Left lung (tissue), 10 donors: ENCODE data around the gene FANCB. TPM values are rescaled to one million over a fixed set of nuclear protein-coding genes. Genes with fewer than 3 reads are reported as not detected.

Source experiments
- ATAC-seq: fragments of 200-7000 bp; cut with Tn5 transposase; one replicate; pipeline ENCODE4 v1.9.1; 2020; ENCODE audit warnings: moderate library complexity
- DNase-seq, 4 donors: peaks; one replicate each; pipeline ENCODE4 v3.0.0-alpha.2; 2013 to 2020
- H3K27ac ChIP-seq, 2 donors: fragments of 200-600 bp; sonication (generic) in 1 of 2; one replicate each; pipeline versions ENCODE4 v1.5.0 to v1.8.0; 2020 to 2021
- H3K27me3 ChIP-seq, 2 donors: fragments of 200-600 bp; sonication (generic) in 1 of 2; one replicate each; pipeline versions ENCODE4 v1.5.0 to v1.8.0; 2020 to 2021
- H3K36me3 ChIP-seq, 2 donors: fragments of 200-600 bp; sonication (generic) in 1 of 2; one replicate each; pipeline versions ENCODE4 v1.5.0 to v1.8.0; 2020 to 2021
- H3K4me1 ChIP-seq, 2 donors: fragments of 200-600 bp; one replicate each; pipeline ENCODE4 v1.8.0; 2021
- H3K4me3 ChIP-seq, 2 donors: fragments of 200-600 bp; sonication (generic) in 1 of 2; one replicate each; pipeline versions ENCODE4 v1.5.0 to v1.8.0; 2020 to 2021; ENCODE audit warnings: mild to moderate bottlenecking in 1 of 2
- H3K9me3 ChIP-seq, 2 donors: fragments of 200-600 bp; sonication (generic) in 1 of 2; one replicate each; pipeline versions ENCODE4 v1.5.0 to v1.8.0; 2020 to 2021
- CTCF ChIP-seq, 2 donors: fragments of 200-600 bp; sonication (generic) in 1 of 2; IDR thresholded peaks; one replicate each; pipeline versions ENCODE4 v1.5.0 to v1.8.0; 2021; ENCODE audit warnings: antibody characterized with exemption in 2 of 2
- intact Hi-C, 2 donors: fragments of 100-400 bp; cut with DNase I; formaldehyde crosslinking; loops; one replicate each; pipeline versions ENCODE4 v1.11.2 to v1.14.2; 2022
- polyA plus RNA-seq, 6 donors: library from polyadenylated mRNA; unstranded; fragments of 120-200 nt; gene quantifications; one replicate each; pipeline ENCODE4 v1.2.1, GENCODE V29; 2013; ENCODE audit not compliant: insufficient read length in 6 of 6
- total RNA-seq, 2 donors: library from RNA; stranded (reverse); fragmentation: NEBNext Ultra II Directional; extraction: Animal tissue kit (Norgen Biotek cat#: 25700); gene quantifications; one replicate each; pipeline ENCODE4 v1.2.1, GENCODE V29; 2021
- donor health status: DM: no; HTN: yes; CAD: no.
- donor health status: DM: no; HTN: no; CAD: no.

The FANCB gene
- total and polyA plus RNA-seq, 8 donors: 2.5 to 5.7 (median 4.1) TPM

GRCh38 chrX:14883826-14884225 is 11.0 kb upstream of the FANCB start:
- no peaks in the 10 kb centered on the region for H3K27me3 ChIP-seq
- no peak overlapping the region for H3K4me3 ChIP-seq
- no peak for DNase-seq
- H3K9me3 ChIP-seq: no peaks in the 10 kb centered on the region
- H3K27ac ChIP-seq: no peak overlapping the region
- intact Hi-C loops: no loop called here
- ATAC-seq: no peak
- no peaks in the 10 kb centered on the region for H3K36me3 ChIP-seq
- no peak for TF ChIP-seq CTCF (IDR thresholded peaks at IDR 0.05)
- no peaks in the 10 kb centered on the region for H3K4me1 ChIP-seq

GRCh38 chrX:14875624-14876023 is 2.8 kb upstream of the FANCB start:
- Histone ChIP-seq H3K4me3 (no peak overlapping the region), H3K27ac (no peak overlapping the region), H3K4me1 (peaks cover 0 to 25% of the 10 kb centered on the region in 2 donors), H3K9me3 (no peaks in the 10 kb centered on the region), H3K27me3 (no peaks in the 10 kb centered on the region), H3K36me3 (no peaks in the 10 kb centered on the region)
- ATAC-seq: no peak
- TF ChIP-seq CTCF (IDR thresholded peaks at IDR 0.05): no peak
- intact Hi-C loops: no loop called here
- DNase-seq: no peak

- intact Hi-C loops: no loop called here
- H3K36me3 ChIP-seq: no peaks in the 10 kb centered on the region
- TF ChIP-seq CTCF (IDR thresholded peaks at IDR 0.05): no peak
- H3K4me1 ChIP-seq: peaks cover 0 to 25% of the 10 kb centered on the region in 2 donors
- no peaks in the 10 kb centered on the region for H3K9me3 ChIP-seq
- no peaks in the 10 kb centered on the region for H3K27me3 ChIP-seq
- ATAC-seq (no peak), DNase-seq (no peak)
- H3K27ac ChIP-seq: peak overlapping the region; percentile 67 to 88
- peak overlapping the region; percentile 44 to 62 for H3K4me3 ChIP-seq
Measured at GRCh38 chrX:14873676-14874049, 794 bp upstream of the FANCB start.

GRCh38 chrX:14872355-14872754 is 514 bp downstream of the FANCB start:
- no peaks in the 10 kb centered on the region for H3K9me3 ChIP-seq
- DNase-seq: no peak
- H3K27ac ChIP-seq: peak overlapping the region in 1 of 2 donors; percentile 88
- no peaks in the 10 kb centered on the region for H3K36me3 ChIP-seq
- H3K4me3 ChIP-seq: peak overlapping the region; percentile 33 to 62
- intact Hi-C loops: no loop called here
- H3K27me3 ChIP-seq: no peaks in the 10 kb centered on the region
- TF ChIP-seq CTCF (IDR thresholded peaks at IDR 0.05): no peak
- H3K4me1 ChIP-seq: peaks cover 0 to 25% of the 10 kb centered on the region in 2 donors
- no peak for ATAC-seq

DNA sequence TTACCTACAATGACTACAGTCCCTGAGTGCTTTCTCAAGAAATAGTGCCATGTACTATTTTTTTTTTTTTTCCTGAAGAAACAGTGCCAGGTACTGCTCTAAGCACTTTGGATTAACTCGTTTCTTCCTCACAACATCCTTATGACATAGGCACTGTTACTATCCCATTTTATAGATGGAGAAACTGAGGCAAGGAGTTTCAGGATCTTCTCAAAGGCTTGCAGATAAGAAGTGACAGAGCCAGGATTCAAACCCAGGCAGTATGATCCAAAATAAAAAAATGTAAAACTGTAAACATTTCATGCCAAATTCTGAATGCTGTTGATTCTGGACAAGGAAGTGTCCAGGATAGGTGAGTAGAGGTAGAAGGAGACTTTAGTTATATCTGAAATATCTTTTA is 1.1 kb downstream of the FANCB start:
- DNase-seq (no peak), ATAC-seq (no peak)
- Histone ChIP-seq H3K4me3 (no peak overlapping the region), H3K27me3 (no peaks in the 10 kb centered on the region), H3K4me1 (peaks cover 0 to 25% of the 10 kb centered on the region in 2 donors), H3K36me3 (no peaks in the 10 kb centered on the region), H3K9me3 (no peaks in the 10 kb centered on the region), H3K27ac (no peak overlapping the region)
- no peak for TF ChIP-seq CTCF (IDR thresholded peaks at IDR 0.05)
- intact Hi-C loops: no loop called here
